K562 (cell line): ENCODE results near the gene TMEM181. TPM values are rescaled to one million over a fixed set of nuclear protein-coding genes. Genes with fewer than 3 reads are reported as not detected.

Experiments
- ATAC-seq: fragments of 200-7000 bp; cut with Tn5 transposase; 3 replicates; pipeline ENCODE4 v1.9.1; 2020; ENCODE audit warnings: moderate library complexity
- BruUV-seq: library from RNA; stranded (reverse); fragments of 400-500 nt; replicated peaks from 2 replicates; lab custom pipeline; 2021; lab: Mats Ljungman, UMichigan
- CTCF ChIA-PET: fragments of 300-600 bp; formaldehyde crosslinking; extraction: SDS; loops from one replicate; lab custom pipeline; 2021; ENCODE audit warnings: low intra/inter-chr PET ratio; lab: Yijun Ruan, JAX
- POLR2A ChIA-PET: fragments of 300-600, 350-650 bp; sonication (Branson Sonifier 250); formaldehyde crosslinking; extraction: SDS; loops from one replicate; lab custom pipeline; 2021; ENCODE audit warnings: antibody characterized with exemption, inconsistent platforms; lab: Yijun Ruan, JAX
- DNase-seq, 4 experiments: peaks; one replicate each; pipeline versions ENCODE4 v3.0.0 to v3.0.0-alpha.2; 2011 to 2018; ENCODE audit warnings: low spot score in 3 of 4, mixed read lengths in 3 of 4; ENCODE audit errors: extremely low read depth in 1 of 4
- FAIRE-seq: peaks from 2 replicates; lab custom pipeline; 2011; peaks lifted over from hg19 to GRCh38; lab: Jason Lieb, UNC
- H2AFZ ChIP-seq: 2 replicates; pipeline ENCODE4 v1.6.0; 2011; ENCODE audit warnings: low read depth, low read length, control low read depth, inconsistent platforms
- H3K27ac ChIP-seq: fragments of 200-600 bp; 3 replicates; pipeline ENCODE4 v1.8.0; 2011; ENCODE audit warnings: low read depth, mild to moderate bottlenecking, control low read depth, inconsistent platforms, low read length, moderate library complexity, mixed read lengths; ENCODE audit errors: extremely low read depth
- H3K27me3 ChIP-seq, 2 experiments: fragments of 300-600 bp in 1 of 2; 2 replicates in 1 of 2; 3 replicates in 1 of 2; pipeline versions ENCODE4 v1.6.0 to v1.8.0; 2011; ENCODE audit warnings: inconsistent platforms in 2 of 2, low read length in 2 of 2, mild to moderate bottlenecking in 1 of 2, mixed read lengths in 1 of 2, moderate library complexity in 1 of 2; ENCODE audit not compliant: control insufficient read depth in 2 of 2, insufficient read depth in 2 of 2
- H3K36me3 ChIP-seq: fragments of 300-600 bp; 3 replicates; pipeline ENCODE4 v1.8.0; 2011; ENCODE audit warnings: mild to moderate bottlenecking, low read length, inconsistent platforms; ENCODE audit not compliant: control insufficient read depth, insufficient read depth
- H3K4me1 ChIP-seq, 2 experiments: fragments of 200-600 bp in 1 of 2; replicated peaks in 1 of 2; 2 replicates in 1 of 2; 3 replicates in 1 of 2; pipeline versions ENCODE4 v1.5.1 to v1.8.0; 2011; ENCODE audit warnings: inconsistent platforms in 2 of 2, low read length in 2 of 2, mild to moderate bottlenecking in 1 of 2, mixed read lengths in 1 of 2, moderate library complexity in 1 of 2; ENCODE audit not compliant: control insufficient read depth in 2 of 2, insufficient read depth in 2 of 2
- H3K4me2 ChIP-seq: 2 replicates; pipeline ENCODE4 v1.6.1; 2011; ENCODE audit warnings: low read length, control low read depth, inconsistent platforms, mixed read lengths; ENCODE audit not compliant: insufficient read depth
- H3K4me3 ChIP-seq: fragments of 200-600 bp; sonication (generic), shearing (Covaris generic); 2 replicates; pipeline ENCODE4 v1.5.1; 2016; ENCODE audit warnings: control low read depth, inconsistent platforms
- H3K79me2 ChIP-seq: fragments of 200-600 bp; 3 replicates; pipeline ENCODE4 v1.8.0; 2011; ENCODE audit warnings: low read length, inconsistent platforms; ENCODE audit not compliant: control insufficient read depth, insufficient read depth
- H3K9ac ChIP-seq, 2 experiments: 2 replicates each; pipeline versions ENCODE4 v1.6.0 to v1.6.1; 2011; ENCODE audit warnings: low read depth in 2 of 2, low read length in 2 of 2, control low read depth in 1 of 2, inconsistent platforms in 1 of 2, mild to moderate bottlenecking in 1 of 2, mixed read lengths in 1 of 2; ENCODE audit not compliant: insufficient read depth in 1 of 2
- H3K9me1 ChIP-seq: one replicate; pipeline ENCODE4 v1.6.0; 2011; ENCODE audit warnings: inconsistent platforms, mild to moderate bottlenecking, low read length, moderate library complexity; ENCODE audit not compliant: control insufficient read depth, insufficient read depth
- H3K9me3 ChIP-seq: replicated peaks from 2 replicates; pipeline ENCODE4 v1.5.1; 2011; ENCODE audit warnings: low read depth, low read length, inconsistent platforms; ENCODE audit not compliant: control insufficient read depth, insufficient read depth
- H4K20me1 ChIP-seq: replicated peaks from 2 replicates; pipeline ENCODE4 v1.6.1; 2011; ENCODE audit warnings: low read length, inconsistent platforms, mixed read lengths; ENCODE audit not compliant: control insufficient read depth, insufficient read depth
- NRF1 ChIP-seq, 2 experiments: fragments of 450-650 bp; IDR thresholded peaks in 1 of 2; conservative IDR thresholded peaks in 1 of 2; 2 replicates each; pipeline ENCODE4 v1.6.1; 2014; ENCODE audit warnings: mild to moderate bottlenecking in 2 of 2
- PCBP1 ChIP-seq: fragments of 200-400 bp; formaldehyde crosslinking; IDR thresholded peaks from 2 replicates; pipeline ENCODE4 v1.6.1; 2018; ENCODE audit warnings: mild to moderate bottlenecking, low read depth, low read length; ENCODE audit not compliant: poor library complexity, severe bottlenecking
- SAFB ChIP-seq: fragments of 200-400 bp; formaldehyde crosslinking; IDR thresholded peaks from 2 replicates; pipeline ENCODE4 v1.6.1; 2017; ENCODE audit warnings: low read depth, low read length, borderline replicate concordance
- ZNF277 ChIP-seq: fragments of 250-450 bp; sonication (Bioruptor Pico); IDR thresholded peaks from 2 replicates; pipeline ENCODE4 v1.8.0; 2022; ENCODE audit warnings: inconsistent platforms, mild to moderate bottlenecking, moderate library complexity, borderline replicate concordance
- WGBS: fragments of 100-300 bp; shearing (Covaris generic); methylation state at CpG from one replicate; pipeline ENCODE4 v1.1.6; 2016; ENCODE audit warnings: low coverage, mixed read lengths; ENCODE audit not compliant: insufficient coverage; ENCODE audit errors: missing lambda C conversion rate; 5-methylcytosine and 5-hydroxymethylcytosine counted together
- in situ Hi-C: fragments of 300-500 bp; cut with MboI; formaldehyde crosslinking; loops from 4 replicates; pipeline ENCODE4 v1.15.0; 2018; ENCODE audit warnings: inconsistent platforms, mixed read lengths
- intact Hi-C: fragments of 100-400 bp; cut with micrococcal nuclease; formaldehyde crosslinking; loops from 2 replicates; pipeline ENCODE4 v1.14.2; 2022
- polyA plus RNA-seq, 8 experiments: library from polyadenylated mRNA; depleted of rRNA in 4 of 8; stranded (reverse) in 5 of 8; unstranded in 3 of 8; fragments of >200 nt; fragmentation: Nextera tagmentation in 2 of 8; fragmentation: Illumina TruSeq in 1 of 8; extraction: Ambion mirVana in 2 of 8; extraction: Trizol in 1 of 8; gene quantifications; 2 replicates each; pipeline versions ENCODE4 v1.2.1 to v1.2.3, GENCODE V29; 2011 to 2014; ENCODE audit warnings: inconsistent platforms in 1 of 8, missing spikeins in 1 of 8
- total RNA-seq, 7 experiments: library from RNA; depleted of rRNA in 6 of 7; stranded (reverse); fragments of >200 nt in 6 of 7; fragmentation: Illumina TruSeq in 2 of 7; extraction: Trizol in 2 of 7; gene quantifications; 2 replicates each; pipeline versions ENCODE4 v1.2.1 to v1.2.3, GENCODE V29; 2011 to 2021; ENCODE audit warnings: low replicate concordance in 1 of 7

Gene TMEM181
- total and polyA plus RNA-seq, 9 of the 15 experiments (the other 6 are each of a cell fraction or from before 2014, with no cell fraction given), result 5.6 to 27.2 (median 19.9) TPM

- no TSS peak for BruUV-seq
These were observed 27.9 kb upstream of the TMEM181 start for GRCh38 chr6:158531970-158532369.

More at GRCh38 chr6:158531970-158532369, 27.9 kb upstream of the TMEM181 start:
- Histone ChIP-seq H3K36me3 (no peaks in the 10 kb centered on the region), H3K27ac (no peak overlapping the region), H2AFZ (no peak overlapping the region), H3K79me2 (no peaks in the 10 kb centered on the region), H3K9me1 (no peaks in the 10 kb centered on the region), H3K4me1 (peaks cover 0 to 10% of the 10 kb centered on the region in 2 experiments; a peak in 4 of 5 replicates), H4K20me1 (0 out of 2 replicates have a peak, but pooled peaks cover 5% of the 10 kb centered on the region), H3K4me3 (no peak overlapping the region), H3K27me3 (peaks cover 34 to 48% of the 10 kb centered on the region in 2 experiments), H3K9me3 (peaks cover 3% of the 10 kb centered on the region; the same call in 1 of the 2 replicates), H3K9ac (no peak overlapping the region), H3K4me2 (no peak overlapping the region)
- 0% methylated on average over 2 of the region's 2 CpGs for WGBS
- in situ Hi-C loops (no loop called here), intact Hi-C loops (no loop called here)
- ChIA-PET POLR2A (no interaction called here), CTCF (no interaction called here)
- FAIRE-seq, result no peak
- no peak for ATAC-seq
- DNase-seq, result no peak
- TF ChIP-seq NRF1 (conservative IDR thresholded peaks at IDR 0.05 in 1 of 2, IDR thresholded peaks at IDR 0.05 in 1 of 2) (no peak), PCBP1 (no peak), ZNF277 (no peak), SAFB (no peak)
